Mammary epithelial cell (primary cell): ENCODE measurements around the gene SLC1A7.

Source experiments
- EZH2 ChIP-seq: IDR thresholded peaks from 2 replicates; pipeline ENCODE4 v1.6.1; 2012; ENCODE audit warnings: low read length, inconsistent platforms, borderline replicate concordance
- TF ChIP-seq, protein P1 (sequence below), 2 donors: IDR thresholded peaks in 1 of 2; conservative IDR thresholded peaks in 1 of 2; 2 replicates each; pipeline ENCODE4 v1.5.1; 2011 to 2012; ENCODE audit warnings: inconsistent platforms in 2 of 2, low read length in 2 of 2, mild to moderate bottlenecking in 2 of 2, control low read depth in 1 of 2, low read depth in 1 of 2; ENCODE audit not compliant: insufficient read depth in 1 of 2; ENCODE audit errors: extremely low read depth in 1 of 2

DNA sequence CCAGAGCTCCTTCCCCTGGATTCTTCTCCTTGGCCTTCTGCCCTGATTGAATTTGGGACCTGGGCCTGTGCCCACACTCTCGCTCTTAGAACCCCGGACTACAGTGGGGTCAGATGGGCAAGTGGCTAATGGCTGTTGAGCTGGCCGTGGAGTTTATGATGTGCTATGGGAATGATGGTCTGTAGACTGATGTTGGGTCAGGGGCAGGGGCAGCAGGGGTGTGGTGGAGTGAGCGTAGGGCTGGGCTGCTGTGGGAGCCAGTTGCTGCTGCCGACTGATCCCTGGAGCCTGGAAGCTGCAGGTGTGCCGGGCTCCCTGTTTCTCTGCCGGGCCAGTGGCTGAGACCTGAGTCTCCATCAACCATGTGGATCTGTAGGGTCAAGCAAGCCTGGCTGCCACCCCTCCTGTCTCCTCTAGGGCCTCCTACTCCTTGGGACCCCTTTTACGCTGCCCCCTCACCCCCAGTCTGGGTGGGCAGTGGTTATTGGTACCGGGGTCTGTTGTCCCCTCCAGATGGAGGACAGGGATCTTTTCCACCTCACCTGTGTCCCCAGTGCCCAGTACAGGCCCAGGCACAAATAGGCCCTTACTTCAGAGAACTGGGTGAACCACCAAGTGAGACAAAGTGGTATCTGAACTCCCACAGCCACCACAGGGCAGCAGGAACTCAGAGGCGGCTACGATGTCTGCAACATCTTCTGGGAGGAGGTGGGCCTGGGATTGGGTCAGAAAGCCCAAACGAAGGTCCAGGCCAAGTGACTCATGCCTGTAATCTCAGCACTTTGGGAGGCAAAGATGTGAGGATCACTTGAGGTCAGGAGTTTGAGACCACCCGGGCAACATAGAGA, 75.3 kb downstream of the SLC1A7 start:
- TF ChIP-seq, protein P1, sequence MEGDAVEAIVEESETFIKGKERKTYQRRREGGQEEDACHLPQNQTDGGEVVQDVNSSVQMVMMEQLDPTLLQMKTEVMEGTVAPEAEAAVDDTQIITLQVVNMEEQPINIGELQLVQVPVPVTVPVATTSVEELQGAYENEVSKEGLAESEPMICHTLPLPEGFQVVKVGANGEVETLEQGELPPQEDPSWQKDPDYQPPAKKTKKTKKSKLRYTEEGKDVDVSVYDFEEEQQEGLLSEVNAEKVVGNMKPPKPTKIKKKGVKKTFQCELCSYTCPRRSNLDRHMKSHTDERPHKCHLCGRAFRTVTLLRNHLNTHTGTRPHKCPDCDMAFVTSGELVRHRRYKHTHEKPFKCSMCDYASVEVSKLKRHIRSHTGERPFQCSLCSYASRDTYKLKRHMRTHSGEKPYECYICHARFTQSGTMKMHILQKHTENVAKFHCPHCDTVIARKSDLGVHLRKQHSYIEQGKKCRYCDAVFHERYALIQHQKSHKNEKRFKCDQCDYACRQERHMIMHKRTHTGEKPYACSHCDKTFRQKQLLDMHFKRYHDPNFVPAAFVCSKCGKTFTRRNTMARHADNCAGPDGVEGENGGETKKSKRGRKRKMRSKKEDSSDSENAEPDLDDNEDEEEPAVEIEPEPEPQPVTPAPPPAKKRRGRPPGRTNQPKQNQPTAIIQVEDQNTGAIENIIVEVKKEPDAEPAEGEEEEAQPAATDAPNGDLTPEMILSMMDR (conservative IDR thresholded peaks at IDR 0.05 in 1 of 2, IDR thresholded peaks at IDR 0.05 in 1 of 2; ENCODE audit: extremely low read depth in 1 of 2, insufficient read depth in 1 of 2, low read depth in 1 of 2, low read length in 2 of 2) = no peak
- TF ChIP-seq EZH2 = no peak
